Prostate gland (tissue), 2 donors: Measurements from ENCODE around the gene CD276. TPM values are rescaled to one million over a fixed set of nuclear protein-coding genes. Genes with fewer than 3 reads are reported as not detected.

Experiments used
- DNase-seq: peaks from one replicate; pipeline ENCODE4 v3.0.0-alpha.2; 2019; ENCODE audit warnings: low spot score
- H3K27ac ChIP-seq, 2 donors: fragments of 200-600 bp; sonication (generic); 2 replicates each; pipeline ENCODE4 v1.5.1; 2017 to 2019
- H3K27me3 ChIP-seq: fragments of 200-600 bp; sonication (generic); replicated peaks from 2 replicates; pipeline ENCODE4 v1.5.1; 2019; ENCODE audit not compliant: insufficient read depth
- H3K36me3 ChIP-seq, 2 donors: fragments of 200-600 bp; sonication (generic); 1 replicate in 1 of 2; 2 replicates in 1 of 2; pipeline versions ENCODE4 v1.5.1 to v1.8.1; 2017 to 2019
- H3K4me1 ChIP-seq: fragments of 200-600 bp; sonication (generic); replicated peaks from 2 replicates; pipeline ENCODE4 v1.5.1; 2019
- H3K4me3 ChIP-seq, 2 donors: fragments of 200-600 bp; sonication (generic); 2 replicates each; pipeline ENCODE4 v1.5.1; 2017 to 2019
- H3K9me3 ChIP-seq: fragments of 200-600 bp; sonication (generic); 2 replicates; pipeline ENCODE4 v1.5.1; 2017
- CTCF ChIP-seq, 4 experiments: fragments of 200-600 bp in 2 of 4; fragments of 450-650 bp in 2 of 4; sonication (generic) in 2 of 4; IDR thresholded peaks; 1 replicate in 3 of 4; 2 replicates in 1 of 4; pipeline ENCODE4 v1.5.1; 2016 to 2019; ENCODE audit warnings: antibody characterized with exemption in 4 of 4, mild to moderate bottlenecking in 2 of 4, moderate library complexity in 2 of 4
- POLR2A ChIP-seq: fragments of 450-650 bp; IDR thresholded peaks from one replicate; pipeline ENCODE4 v1.6.1; 2016; ENCODE audit warnings: antibody characterized with exemption, mild to moderate bottlenecking
- POLR2AphosphoS5 ChIP-seq: sonication (generic); formaldehyde crosslinking; IDR thresholded peaks from one replicate; pipeline ENCODE4 v1.6.1; 2017; ENCODE audit warnings: antibody characterized with exemption
- WGBS: methylation state at CpG from one replicate; pipeline ENCODE4 v1.1.5; 2018; 5-methylcytosine and 5-hydroxymethylcytosine counted together
- intact Hi-C: fragments of 100-400 bp; cut with DNase I; formaldehyde crosslinking; loops from one replicate; pipeline ENCODE4 v1.14.2; 2022
- total RNA-seq, 2 donors: library from RNA; depleted of rRNA; stranded (reverse); fragments of >200 nt; gene quantifications; one replicate each; pipeline ENCODE4 v1.1.0, GENCODE V29; 2016

Gene CD276
- total RNA-seq, 2 donors from 2014 or later, result 75.0 to 91.3 TPM

GRCh38 chr15:73683257-73683776 lies 866 bp upstream of the CD276 start:
- no peak for DNase-seq
- Histone ChIP-seq H3K27me3 (no peaks in the 10 kb centered on the region), H3K36me3 (no peaks in the 10 kb centered on the region), H3K9me3 (no peaks in the 10 kb centered on the region), H3K4me3 (peak overlapping the region in 1 of 2 donors; percentile 87), H3K4me1 (no peaks in the 10 kb centered on the region), H3K27ac (peak overlapping the region; percentile 76 to 81)
- TF ChIP-seq POLR2AphosphoS5 (no peak), CTCF (IDR thresholded peaks at IDR 0.05) (peak in 2 of 4 experiments; percentile 30 to 43)
- intact Hi-C loops, result loop anchor here (10.0 kb wide), 1 partner anchor 49 kb away; the partner anchor contains the start of gene NPTN
- 64% methylated on average over 6 of the region's 7 CpGs for WGBS

GRCh38 chr15:73684581-73685455 lies 635 bp downstream of the CD276 start:
- H3K9me3 ChIP-seq, result no peaks in the 10 kb centered on the region
- no peak for TF ChIP-seq POLR2A
- TF ChIP-seq POLR2AphosphoS5, result no peak
- TF ChIP-seq CTCF (IDR thresholded peaks at IDR 0.05), result no peak
- no peaks in the 10 kb centered on the region for H3K27me3 ChIP-seq
- intact Hi-C loops, result loop anchor here (10.0 kb wide), 1 partner anchor 50 kb away; the partner anchor contains the start of gene NPTN
- 2% methylated on average over 52 of the region's 52 CpGs for WGBS
- H3K27ac ChIP-seq, result peak overlapping the region; percentile 76 to 81
- H3K4me1 ChIP-seq, result no peaks in the 10 kb centered on the region
- H3K36me3 ChIP-seq, result no peaks in the 10 kb centered on the region
- no peak for DNase-seq
- peak overlapping the region; percentile 87 to 88 for H3K4me3 ChIP-seq

- H3K4me3 ChIP-seq, result no peak overlapping the region
- intact Hi-C loops, result loop anchor here (10.0 kb wide), 1 partner anchor 51 kb away; the partner anchor contains the start of gene NPTN
- WGBS, result 76% methylated on average over 6 of the region's 6 CpGs
Measured at GRCh38 chr15:73685981-73686380, 1.8 kb downstream of the CD276 start.

GRCh38 chr15:73686781-73687256 lies 2.6 kb downstream of the CD276 start:
- H3K9me3 ChIP-seq, result no peaks in the 10 kb centered on the region
- intact Hi-C loops, result loop anchor here (10.0 kb wide), 1 partner anchor 52 kb away; the partner anchor contains the start of gene NPTN
- WGBS, result 49% methylated on average over 4 of the region's 4 CpGs
- no peak overlapping the region for H3K27ac ChIP-seq
- TF ChIP-seq POLR2A, result no peak
- TF ChIP-seq CTCF (IDR thresholded peaks at IDR 0.05), result no peak
- no peak for TF ChIP-seq POLR2AphosphoS5
- no peaks in the 10 kb centered on the region for H3K27me3 ChIP-seq
- no peaks in the 10 kb centered on the region for H3K4me1 ChIP-seq
- no peaks in the 10 kb centered on the region for H3K36me3 ChIP-seq
- DNase-seq, result no peak
- no peak overlapping the region for H3K4me3 ChIP-seq

More at GRCh38 chr15:73685981-73686380, 1.8 kb downstream of the CD276 start:
- TF ChIP-seq CTCF (IDR thresholded peaks at IDR 0.05) (no peak), POLR2A (no peak), POLR2AphosphoS5 (no peak)
- Histone ChIP-seq H3K27ac (no peak overlapping the region), H3K36me3 (no peaks in the 10 kb centered on the region), H3K4me1 (no peaks in the 10 kb centered on the region), H3K9me3 (no peaks in the 10 kb centered on the region), H3K27me3 (no peaks in the 10 kb centered on the region)
- DNase-seq, result no peak
